NCI-H2227 (cell line): Measurements from ENCODE around the gene CD6.

Source experiments
- DNase-seq: peaks from one replicate; lab custom pipeline; 2025; ENCODE audit not compliant: unreplicated experiment; lab: John Stamatoyannopoulos, UW

Gene CD6

DNA sequence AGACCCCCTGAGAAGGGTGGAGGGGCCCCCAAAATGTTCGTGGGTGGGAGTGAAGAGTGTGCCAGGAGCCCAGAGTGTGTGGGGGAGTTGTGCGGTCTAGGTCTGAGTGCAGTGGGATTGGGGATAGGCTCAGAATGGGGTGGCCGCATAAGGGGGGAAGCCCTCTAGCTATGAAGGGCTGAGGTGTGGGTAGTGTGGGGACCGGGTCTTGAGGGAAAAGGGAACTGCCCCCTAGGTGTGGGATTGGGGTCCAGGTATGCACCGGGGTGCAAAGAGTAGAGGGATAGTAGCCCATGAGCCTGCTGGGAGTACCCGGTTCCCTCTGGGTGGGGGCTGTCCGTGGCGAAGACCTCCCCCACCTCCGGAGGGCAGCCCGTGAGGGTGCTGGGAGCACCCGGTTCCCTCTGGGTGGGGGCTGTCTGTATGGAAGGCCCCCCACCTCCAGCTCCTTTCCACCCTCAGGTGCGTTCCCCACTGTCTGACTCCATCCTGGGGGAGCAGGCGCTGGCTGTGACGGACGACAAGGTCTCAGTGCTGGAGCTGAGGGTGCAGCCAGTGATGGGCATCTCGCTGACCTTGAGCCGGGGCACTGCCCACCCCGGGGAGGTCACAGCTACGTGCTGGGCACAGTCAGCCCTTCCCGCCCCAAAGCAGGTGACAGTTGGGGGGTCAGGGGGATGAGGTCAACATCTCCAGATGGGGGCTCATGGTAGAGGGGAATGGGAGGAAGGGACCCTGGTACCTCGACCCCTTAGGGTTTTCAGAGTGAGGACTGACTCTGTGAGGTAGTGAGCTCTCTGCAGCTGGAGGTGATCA, 36.5 kb upstream of the CD6 start:
- no peak for DNase-seq

DNA sequence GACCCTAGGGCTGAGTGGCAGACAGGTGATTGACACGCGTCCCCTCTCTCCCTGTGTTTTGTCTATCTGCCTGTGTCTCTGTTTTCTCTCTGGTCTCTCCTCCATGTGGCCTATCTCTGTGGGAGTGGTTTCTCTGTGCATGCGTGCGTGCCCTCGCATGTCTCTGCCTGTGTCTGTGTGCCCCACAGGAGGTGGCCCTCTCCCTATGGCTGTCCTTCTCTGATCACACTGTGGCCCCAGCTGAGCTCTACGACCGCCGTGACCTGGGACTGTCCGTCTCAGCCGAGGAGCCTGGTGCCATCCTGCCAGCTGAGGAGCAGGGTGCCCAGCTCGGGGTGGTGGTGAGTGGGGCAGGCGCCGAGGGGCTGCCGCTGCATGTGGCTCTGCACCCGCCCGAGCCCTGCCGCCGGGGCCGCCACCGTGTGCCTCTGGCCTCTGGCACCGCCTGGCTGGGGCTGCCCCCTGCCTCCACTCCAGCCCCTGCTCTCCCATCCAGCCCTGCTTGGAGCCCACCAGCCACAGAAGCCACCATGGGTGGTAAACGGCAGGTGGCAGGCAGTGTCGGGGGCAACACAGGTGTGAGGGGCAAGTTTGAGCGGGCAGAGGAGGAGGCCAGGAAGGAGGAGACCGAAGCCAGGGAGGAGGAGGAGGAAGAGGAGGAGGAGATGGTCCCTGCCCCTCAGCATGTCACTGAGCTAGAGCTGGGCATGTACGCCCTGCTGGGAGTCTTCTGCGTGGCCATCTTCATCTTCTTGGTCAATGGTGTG, 35.6 kb upstream of the CD6 start:
- no peak for DNase-seq

DNA sequence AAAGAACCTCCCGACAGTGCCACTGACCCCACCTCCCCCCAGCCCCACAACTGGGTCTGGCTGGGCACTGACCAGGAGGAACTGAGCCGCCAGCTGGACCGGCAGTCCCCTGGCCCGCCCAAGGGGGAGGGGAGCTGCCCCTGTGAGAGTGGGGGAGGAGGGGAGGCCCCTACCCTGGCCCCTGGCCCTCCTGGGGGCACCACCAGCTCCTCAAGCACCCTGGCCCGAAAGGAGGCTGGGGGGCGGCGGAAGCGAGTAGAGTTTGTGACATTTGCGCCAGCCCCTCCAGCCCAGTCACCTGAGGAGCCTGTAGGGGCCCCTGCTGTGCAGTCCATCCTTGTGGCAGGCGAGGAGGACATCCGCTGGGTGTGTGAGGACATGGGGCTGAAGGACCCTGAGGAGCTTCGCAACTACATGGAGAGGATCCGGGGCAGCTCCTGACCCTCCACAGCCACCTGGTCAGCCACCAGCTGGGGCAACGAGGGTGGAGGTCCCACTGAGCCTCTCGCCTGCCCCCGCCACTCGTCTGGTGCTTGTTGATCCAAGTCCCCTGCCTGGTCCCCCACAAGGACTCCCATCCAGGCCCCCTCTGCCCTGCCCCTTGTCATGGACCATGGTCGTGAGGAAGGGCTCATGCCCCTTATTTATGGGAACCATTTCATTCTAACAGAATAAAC, 34.9 kb upstream of the CD6 start:
- no peak for DNase-seq

DNA sequence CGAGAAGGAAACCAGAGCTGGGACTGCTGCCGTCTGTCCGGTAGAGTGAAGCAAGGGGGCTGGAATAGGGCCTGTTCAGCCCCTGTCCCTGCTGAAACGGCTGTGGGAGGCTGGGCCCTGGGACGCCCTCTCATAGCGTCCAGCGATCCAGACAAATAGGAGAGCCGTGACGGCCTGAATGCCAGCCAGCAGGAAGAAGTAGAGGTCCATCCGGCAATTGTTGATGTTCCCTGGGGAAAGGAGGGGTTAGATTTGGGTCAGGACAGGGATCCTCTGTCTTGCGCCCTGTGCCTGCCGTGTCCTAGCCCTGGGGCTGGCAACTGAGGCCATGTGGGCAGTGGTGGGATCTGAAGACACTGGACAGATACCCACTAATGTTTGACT, 34.3 kb upstream of the CD6 start:
- no peak for DNase-seq

DNA sequence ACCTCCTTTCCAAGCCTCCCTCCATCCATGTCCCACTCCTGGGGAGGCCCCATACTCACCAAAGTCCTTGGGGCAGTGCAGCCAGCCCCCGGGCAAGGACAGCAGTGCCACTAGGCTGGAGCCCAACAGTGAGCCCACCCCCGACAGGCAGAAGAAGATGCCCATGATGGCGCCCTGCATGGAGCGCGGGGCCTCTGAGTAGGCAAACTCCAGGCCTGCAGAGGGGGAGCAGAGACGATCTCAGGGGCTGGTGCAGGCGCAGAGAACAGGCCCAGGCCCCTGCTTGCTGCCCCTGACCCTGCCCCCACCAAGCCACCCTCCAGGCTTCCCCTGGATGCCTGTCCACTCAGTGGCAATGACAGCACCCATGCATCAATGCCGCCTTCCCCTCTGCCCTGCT, 33.7 kb upstream of the CD6 start:
- DNase-seq: no peak

DNA sequence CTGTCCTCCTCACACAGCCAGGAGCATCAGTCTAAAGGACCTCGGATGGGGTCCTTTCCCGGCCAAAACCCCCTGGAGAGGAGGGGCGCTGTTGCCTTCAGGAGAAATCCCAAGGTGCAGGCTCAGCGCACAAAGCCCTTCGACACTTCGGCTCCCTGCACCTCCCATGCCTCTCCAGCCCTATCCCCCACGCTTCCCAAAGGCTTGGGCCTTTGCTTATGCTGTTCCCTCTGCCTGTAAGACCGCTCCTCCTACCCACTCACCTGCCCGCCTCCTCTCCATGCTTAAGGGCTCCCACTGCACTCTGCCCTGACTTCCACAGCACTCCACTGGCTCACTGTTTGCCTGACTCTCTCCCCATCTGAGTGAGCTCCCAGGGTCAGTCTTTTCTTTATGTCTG, 33.0 kb upstream of the CD6 start:
- peak; percentile 13 for DNase-seq

DNA sequence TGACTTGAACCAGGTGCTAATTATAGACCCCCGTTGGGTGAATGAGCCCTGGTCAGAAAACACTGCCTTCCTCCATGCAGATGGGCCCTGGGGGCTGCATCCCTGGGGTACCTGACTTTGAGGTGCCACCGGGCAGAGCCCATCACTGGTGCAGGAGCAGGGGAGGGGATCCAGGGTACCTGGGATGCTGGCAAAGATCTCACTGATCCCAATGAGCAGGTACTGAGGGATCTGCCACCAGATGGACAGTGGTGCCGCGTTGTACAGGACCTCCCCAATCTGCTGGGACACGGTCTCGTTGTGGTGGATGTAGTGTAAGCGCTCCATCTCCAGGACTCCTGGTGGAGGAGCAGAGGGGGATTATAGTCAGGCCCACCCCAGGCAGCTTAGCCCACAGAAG, 32.2 kb upstream of the CD6 start:
- no peak for DNase-seq

DNA sequence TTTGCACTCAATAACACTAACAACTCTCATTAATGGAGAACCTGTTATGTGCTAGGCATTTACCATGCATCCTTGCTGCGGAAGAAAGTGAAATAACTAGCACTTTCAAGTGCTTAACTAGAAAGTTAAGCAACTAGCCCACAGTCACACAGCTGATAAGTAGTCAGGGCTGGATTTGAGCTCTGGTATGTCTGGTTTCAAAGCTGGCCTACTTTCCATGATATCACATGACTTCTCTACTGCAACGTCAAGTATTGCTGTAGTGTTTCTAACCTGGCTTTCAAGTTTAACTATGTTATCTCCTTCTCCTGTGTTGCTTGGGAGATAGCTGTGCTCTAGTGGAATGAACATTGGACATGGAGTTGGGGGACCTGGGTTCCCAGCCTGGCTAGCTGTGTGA, 31.6 kb upstream of the CD6 start:
- no peak for DNase-seq

DNA sequence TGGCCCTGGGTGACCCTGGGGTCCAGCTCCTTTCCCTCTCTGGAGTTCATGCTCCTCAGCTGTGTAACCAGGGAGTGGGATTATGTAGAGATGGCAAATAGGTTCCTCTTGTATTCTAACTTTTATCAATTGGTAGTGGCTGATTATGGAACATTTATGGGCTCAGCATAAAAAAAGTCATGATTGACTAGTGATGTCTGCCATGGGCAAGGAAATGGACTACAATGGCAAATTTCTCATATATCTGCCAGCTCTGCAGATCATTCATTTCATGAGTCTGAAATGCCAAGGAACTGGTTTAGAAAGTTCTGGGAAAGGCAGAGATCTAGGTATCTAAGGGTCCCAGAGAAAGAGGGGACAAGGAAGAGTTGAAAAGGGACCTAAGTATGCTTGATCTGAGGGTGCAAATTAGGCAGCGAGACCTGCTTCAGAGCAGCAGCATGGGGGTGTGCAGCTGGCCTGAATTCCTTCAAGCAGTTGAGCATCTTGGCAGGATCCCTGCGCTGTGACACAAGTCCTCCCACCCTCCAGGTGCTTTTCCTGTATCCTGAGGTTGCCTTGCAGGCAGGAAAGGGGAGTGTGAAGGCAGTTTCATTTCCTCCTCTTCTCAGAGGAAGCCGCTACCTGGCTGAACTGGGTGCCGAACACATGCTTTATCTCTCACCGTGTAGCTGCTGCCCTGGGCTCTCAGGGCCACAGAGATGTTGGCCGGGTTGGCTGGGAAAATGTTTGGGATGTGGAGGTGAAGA, 29.9 kb upstream of the CD6 start:
- no peak for DNase-seq

DNA sequence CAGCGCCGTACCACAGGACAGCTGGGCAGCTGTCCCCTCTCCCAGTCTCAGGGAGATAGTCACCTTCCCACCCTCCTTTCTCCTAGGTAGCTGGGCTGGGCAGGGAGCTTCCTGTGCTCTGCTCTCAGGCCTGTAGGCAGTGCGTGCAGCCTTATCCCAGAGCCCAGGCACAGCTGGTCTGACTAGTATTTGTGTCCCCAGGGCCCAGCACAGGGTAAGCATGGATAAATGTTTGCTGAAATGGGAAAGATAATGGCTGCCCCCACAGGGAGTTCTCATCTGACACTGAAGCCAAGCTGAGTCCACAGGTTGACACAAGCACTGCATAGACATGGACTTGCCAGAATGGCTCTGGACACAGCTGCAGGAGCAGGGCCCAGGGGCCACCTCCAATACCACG, 29.3 kb upstream of the CD6 start:
- DNase-seq: no peak

DNA sequence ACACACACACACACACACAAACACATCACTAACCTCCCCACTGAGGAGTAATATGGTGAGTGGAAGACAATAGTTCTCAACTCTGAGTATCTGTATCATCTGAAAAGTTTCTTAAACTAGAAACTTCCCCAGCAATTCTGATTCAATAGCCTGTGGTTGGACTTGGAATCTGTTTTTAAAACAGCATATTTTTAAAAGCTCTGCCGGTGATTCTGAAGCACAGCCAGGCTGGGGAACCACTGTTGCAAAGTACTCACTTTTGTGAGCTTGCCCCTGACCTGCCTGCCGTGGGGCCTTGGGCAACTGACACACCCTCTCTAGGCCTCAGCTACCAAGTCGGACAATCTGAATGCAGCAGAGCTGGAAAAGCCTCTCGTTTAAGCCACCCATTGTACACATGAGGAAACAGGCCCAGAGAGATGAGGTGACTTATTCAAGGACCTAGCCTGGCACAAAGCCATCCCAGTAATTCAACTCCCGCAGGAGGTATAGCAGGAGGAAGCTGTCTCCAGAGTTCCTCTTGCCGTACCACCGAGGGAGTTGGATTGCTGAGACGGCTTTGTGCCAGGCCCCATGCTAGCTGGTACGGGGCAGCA, 28.4 kb upstream of the CD6 start:
- no peak for DNase-seq

DNA sequence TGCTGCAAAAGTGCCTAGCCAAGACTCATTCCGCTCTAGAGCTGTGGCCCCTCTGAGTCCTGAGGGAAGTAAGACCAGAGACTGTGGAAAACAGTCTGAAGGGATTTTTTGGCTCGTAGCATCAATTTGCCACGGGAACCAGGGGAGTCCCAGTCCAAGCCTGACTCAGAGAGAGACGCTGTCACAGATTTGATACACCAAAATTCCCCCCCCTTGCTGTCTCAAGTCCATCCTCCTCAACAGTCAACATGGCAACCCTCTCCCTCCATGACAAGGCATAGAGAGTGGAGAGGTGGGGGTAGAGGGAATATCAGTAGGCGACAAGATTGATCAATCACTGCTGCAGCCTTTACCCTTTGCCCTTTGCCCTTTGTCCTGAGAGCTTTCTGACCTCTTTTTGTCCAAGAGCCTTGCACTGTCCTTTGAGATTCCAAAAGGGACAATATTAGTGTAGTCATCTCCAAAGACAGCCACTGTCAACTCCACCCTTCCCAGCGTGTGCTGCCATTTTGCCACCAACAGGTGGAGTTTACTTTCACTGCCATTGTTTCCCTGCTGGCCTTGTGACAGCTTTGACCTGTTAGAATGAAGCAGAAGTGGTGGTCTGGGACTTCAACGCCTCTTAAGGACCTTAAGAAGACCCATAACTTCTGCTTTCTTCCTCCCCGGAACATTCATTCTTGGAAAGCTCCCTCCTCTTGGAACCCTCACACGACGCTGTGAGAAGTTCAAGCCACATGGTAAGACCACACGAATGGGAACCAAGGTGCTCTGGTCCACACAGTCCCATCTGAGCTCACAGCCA, 26.8 kb upstream of the CD6 start:
- no peak for DNase-seq

DNA sequence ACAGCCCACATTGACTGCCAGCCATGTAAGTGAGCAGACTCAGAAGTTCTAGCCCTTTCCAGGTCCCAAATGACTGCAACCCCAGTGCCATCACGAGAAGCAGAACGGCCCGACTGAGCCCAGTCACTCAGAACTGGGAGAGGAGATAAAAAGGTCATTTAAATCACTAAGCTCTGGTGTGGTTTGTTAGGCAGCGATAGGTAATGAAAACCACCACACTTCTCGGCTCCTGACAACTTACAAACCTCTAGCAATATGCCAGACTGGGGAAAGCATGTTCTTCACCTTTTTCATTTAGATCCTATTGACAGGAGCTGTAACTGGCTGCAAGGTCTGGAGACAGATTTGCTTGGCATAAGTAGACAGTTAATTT, 26.2 kb upstream of the CD6 start:
- DNase-seq: no peak

DNA sequence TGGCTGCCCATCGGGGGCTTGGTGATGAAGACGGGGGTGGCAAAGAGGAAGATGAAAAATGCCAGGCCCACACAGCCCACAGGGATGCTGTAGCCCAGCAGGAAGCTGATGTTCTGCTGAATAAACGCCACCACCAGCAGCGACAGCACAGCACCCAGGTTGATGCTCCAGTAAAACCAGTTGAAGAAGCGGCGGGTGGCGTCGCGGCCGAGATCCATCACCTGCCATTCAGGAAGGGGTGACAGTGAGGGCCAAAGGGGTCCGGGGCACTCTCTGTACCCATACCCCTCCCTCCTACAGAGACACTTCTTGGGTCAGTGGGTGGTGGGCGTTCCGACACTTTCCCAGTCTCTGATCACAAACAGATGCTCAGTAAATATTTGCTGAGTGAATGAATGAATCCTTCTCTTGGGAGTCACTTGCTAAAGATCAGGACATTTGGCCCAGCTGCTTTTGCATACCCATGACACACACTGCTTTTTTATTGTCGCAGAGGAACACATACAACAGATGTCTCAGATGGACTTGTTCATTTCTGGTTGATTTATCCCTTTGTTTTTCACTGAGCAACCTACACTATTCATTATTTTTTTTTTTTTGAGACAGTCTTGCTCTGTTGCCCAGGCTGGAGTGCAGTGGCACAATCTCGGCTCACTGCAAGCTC, 24.7 kb upstream of the CD6 start:
- no peak for DNase-seq

DNA sequence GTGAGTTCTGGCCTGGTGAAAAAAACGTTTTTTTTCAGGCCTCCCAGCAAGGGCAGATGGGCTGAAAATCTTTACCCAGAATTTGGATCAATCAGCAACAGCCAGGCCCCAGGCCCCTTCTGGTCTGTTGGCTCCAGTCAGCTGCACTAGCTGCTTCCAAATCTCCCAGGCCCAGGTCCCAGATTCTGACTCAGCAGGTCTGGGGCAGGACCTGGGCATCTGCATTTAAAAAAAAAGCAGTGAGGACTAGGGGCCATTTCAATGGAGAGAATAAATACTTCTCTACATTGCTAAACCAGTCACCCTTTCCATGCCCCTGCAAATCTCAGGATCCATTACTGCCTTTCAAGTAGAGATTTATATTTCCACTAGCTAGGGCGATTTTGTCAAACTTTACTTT, 23.8 kb upstream of the CD6 start:
- no peak for DNase-seq

DNA sequence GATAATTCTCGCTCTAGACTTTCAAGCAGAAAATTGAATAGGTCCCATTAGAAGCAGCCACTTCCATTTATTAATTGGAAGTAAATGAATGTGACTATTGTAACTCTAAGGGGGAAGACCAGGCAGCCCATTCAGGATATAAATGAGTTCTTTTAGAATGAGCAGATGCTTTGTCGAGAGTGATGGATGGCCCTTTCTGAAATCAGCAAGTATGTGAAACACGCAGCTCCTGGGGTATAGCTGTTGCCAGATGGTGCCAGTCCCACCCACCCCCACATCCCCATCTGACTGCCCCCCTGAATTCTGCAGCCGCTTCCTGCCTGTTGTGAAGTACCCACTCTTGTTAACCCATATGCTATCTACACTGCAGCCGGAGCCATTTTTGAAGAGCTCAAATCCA, 23.2 kb upstream of the CD6 start:
- DNase-seq: no peak

DNA sequence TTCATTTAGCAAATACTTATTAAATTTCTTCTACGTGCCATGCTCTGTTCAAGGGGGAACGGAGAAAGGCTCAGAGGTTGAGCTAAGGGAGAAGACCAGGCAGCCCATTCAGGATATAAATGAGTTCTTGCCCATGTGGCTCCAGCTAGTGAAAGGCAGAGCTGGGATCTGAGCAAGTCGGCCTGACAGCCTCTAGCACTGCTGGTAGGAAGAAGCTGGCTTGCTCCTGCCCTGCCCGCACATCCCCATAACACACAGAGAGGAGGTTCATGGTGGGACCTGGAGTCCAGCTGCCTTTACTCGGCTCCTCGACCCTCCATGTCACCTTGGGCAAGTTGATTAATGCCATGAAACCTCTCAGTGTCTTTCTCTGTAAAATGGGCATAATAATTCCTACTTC, 21.5 kb upstream of the CD6 start:
- no peak for DNase-seq

DNA sequence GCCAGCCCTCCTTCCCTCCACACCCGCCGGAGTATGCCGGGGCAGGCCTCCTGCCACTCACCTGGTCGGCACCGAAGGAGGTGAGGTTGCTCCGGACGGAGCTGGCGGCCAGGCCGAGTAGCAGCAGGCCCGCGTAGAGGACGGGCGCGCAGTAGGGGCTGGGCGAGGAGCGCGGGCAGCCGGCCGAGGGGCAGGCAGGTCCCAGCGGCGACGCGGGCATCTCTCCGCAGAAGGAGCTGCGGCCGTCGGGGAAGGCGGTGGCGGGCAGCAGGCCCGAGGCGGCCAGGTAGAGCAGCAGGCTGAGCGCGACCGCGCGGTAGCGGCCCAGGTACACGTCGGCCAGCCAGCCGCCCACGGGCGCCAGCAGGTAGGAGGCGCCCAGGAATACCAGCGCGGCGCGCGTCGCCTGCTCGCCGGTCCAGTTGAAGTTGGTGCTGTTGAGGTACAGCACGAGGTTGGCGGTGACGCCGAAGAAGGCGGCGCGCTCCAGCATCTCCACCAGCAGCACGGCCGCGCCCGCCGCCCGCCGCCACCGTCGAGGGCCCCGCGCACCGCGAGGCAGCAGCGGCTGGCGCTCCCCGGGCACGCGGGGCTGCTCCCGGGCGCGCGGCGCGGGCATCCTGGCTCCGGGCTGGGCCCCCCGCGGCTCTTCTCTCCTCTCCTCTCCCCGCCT, 20.4 kb upstream of the CD6 start:
- no peak for DNase-seq

DNA sequence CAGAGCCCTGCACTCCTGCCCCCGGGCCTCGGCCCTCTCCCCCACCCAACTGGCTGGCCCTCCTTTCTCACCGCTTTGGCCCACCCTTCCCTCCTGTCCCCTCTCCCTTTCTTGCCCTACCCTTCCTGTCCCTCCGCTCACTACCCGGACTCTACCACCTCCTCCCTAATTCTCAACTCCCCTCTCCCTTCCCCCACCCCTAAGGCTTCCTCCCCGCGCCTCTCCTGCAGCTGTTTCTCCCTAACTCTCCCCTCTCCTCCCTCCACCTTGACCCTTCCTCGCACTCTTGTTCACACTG, 19.9 kb upstream of the CD6 start:
- no peak for DNase-seq
